ENCODE results near the gene CRYAA.
"Not testable (repeated sequence)": the region's sequence is repeated elsewhere in the genome, so short reads cannot be mapped to it uniquely, and the experiment has no call there.

Gene CRYAA

DNA sequence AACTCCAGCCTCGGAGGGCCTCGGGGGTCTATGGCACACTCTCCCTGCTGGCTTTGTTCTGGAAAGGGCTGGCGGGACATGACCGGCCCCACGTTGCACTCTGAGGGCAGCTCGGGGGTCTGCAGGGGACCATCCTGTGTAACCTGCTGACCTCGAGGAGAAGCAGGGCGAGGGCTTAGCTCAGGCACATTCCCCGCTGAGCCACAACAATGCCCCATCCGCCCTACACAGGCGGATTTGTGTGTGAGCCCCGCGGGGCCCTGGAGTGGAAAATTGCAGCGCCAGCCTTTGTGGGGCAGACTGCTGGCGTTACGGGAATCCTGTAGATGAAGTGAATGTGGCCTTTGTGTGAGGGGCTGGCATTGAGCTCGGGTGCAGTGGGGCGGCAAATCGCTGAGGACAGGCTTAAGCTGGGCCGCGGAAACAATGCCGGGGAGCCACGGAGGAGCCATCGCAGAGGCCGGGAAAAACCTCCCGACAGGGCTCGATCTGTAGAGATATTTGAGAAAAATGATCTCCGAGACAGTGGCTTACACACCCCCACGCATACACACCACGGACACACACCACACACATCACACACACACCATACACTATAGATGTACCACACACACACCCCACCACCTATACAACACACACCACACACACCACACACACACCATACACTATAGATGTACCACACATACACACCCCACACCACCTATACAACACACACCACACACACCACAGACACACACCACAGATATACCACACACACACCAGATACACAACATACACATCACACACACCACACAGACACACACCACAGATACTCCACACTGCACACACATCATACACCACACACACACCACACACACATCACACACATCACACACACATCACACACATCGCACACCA, 9.3 kb upstream of the CRYAA start:
- not testable (repeated sequence) for H2AFZ ChIP-seq (ENCODE audit: low read depth, low read length); H3K9ac ChIP-seq (ENCODE audit: low read length); H4K20me1 ChIP-seq (ENCODE audit: insufficient read depth, low read length); H3K79me2 ChIP-seq (ENCODE audit: low read length); H3K27me3 ChIP-seq (ENCODE audit: low read depth, low read length); H3K36me3 ChIP-seq (replicated peaks; ENCODE audit: low read depth, low read length); H3K9me3 ChIP-seq (ENCODE audit: insufficient read depth, low read length); H3K4me1 ChIP-seq (ENCODE audit: low read length)
- H3K27ac ChIP-seq (ENCODE audit: low read length), result peak overlapping the region; percentile 23; the same call in 1 of the 2 replicates
- H3K4me2 ChIP-seq (ENCODE audit: low read length), result peak overlapping the region; percentile 41; the same call in 1 of the 2 replicates
- H3K4me3 ChIP-seq (ENCODE audit: low read length), result peak overlapping the region; percentile 31; the same call in 1 of the 2 replicates

DNA sequence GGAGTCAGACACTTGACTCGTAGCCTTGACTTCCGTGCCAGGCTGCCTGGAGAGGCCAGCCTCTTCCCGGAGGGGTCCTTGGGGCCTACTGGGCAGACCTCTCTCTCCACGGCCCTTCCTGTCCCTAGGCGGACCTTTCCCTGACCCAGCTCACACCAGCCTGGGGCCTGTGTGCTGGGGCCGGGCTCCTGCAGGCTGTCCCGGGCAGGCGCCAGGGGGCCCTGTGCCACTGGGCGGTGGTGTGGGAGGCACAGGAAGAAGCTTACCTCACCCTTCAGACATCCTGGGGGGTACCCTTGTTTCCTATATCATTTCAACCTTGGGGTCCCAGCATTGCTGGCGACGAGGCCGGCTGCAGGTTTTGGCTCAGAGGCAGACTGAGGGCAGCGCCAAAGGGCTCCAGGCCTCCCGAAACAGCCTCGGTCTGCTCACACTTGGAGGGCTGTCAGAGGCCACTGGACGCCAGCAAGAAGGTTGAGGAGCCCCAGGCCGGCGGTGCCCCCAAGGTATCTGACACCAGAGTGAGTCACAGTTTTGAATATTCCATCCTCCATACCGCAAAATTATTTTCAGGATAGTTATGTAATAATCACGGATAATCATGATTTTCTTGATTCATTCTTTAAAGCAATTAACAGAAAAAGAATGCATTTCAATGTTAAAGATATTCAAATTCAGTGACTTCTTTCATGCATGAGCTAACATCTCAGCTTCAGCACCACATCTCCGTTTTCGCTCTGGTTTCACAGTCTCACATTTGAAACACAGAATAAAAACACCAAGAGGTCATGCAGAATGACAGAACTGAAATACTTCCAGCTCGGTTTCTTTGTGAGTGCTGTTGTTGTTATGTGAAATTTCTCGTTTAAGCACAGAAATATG, 6.7 kb upstream of the CRYAA start:
- not testable (repeated sequence) for H3K9ac ChIP-seq (ENCODE audit: low read length); H4K20me1 ChIP-seq (ENCODE audit: insufficient read depth, low read length); H3K27ac ChIP-seq (ENCODE audit: low read length); H3K4me2 ChIP-seq (ENCODE audit: low read length); H2AFZ ChIP-seq (ENCODE audit: low read depth, low read length); H3K36me3 ChIP-seq (replicated peaks; ENCODE audit: low read depth, low read length); H3K27me3 ChIP-seq (ENCODE audit: low read depth, low read length); H3K4me1 ChIP-seq (ENCODE audit: low read length); H3K79me2 ChIP-seq (ENCODE audit: low read length); H3K4me3 ChIP-seq (ENCODE audit: low read length); H3K9me3 ChIP-seq (ENCODE audit: insufficient read depth, low read length)

DNA sequence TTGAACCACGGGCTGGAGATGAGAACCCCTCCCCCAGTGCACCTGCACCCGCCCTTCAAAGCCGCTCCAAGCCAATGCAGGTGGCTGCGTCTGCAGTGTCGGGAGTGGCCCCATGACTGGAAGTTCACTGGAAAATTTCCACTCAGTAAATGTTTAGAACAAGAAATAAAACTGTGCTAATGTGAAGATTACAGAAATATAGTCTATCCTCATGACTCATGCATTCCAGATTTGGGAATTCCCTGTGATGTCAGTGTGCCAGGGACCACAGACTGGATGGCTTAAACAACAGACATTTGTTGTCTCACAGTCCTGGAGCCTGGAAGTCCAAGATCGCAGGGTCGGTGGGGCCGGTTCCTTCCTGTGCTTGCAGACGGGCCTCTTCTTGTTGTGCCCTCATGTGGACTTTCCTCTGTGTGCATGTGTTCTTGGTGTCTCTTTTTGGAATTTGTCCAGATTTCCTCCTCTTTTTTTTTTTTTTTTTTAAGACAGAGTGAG, 6.1 kb upstream of the CRYAA start:
- H4K20me1 ChIP-seq (ENCODE audit: insufficient read depth, low read length); H3K4me1 ChIP-seq (ENCODE audit: low read length); H3K4me2 ChIP-seq (ENCODE audit: low read length); H3K27me3 ChIP-seq (ENCODE audit: low read depth, low read length); H3K9me3 ChIP-seq (ENCODE audit: insufficient read depth, low read length); H3K36me3 ChIP-seq (replicated peaks; ENCODE audit: low read depth, low read length); H3K4me3 ChIP-seq (ENCODE audit: low read length); H3K79me2 ChIP-seq (ENCODE audit: low read length); H3K27ac ChIP-seq (ENCODE audit: low read length); H2AFZ ChIP-seq (ENCODE audit: low read depth, low read length); H3K9ac ChIP-seq (ENCODE audit: low read length): not testable (repeated sequence)

DNA sequence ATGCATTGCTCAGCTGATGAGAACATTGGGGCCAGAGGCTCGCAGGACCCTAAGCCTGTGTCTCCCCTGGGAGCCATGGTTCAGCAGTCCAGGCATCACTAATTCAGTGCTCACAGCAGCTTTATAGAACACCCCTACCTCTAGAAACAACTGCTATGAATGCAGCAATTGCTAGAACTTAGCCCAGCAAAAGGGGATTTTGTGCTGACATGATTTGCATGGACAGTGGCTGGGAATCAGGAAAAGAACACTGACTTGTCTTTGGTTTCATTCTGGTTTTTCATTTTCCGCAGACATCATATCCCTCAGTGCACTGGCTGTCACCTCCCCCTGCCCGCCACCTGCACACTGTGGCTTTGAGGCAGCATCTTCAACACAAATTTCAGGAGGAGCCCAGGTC, 4.0 kb upstream of the CRYAA start:
- H3K4me1 ChIP-seq (ENCODE audit: low read length); H3K79me2 ChIP-seq (ENCODE audit: low read length); H3K9me3 ChIP-seq (ENCODE audit: insufficient read depth, low read length); H4K20me1 ChIP-seq (ENCODE audit: insufficient read depth, low read length); H3K27me3 ChIP-seq (ENCODE audit: low read depth, low read length); H3K4me2 ChIP-seq (ENCODE audit: low read length); H3K9ac ChIP-seq (ENCODE audit: low read length); H3K27ac ChIP-seq (ENCODE audit: low read length); H2AFZ ChIP-seq (ENCODE audit: low read depth, low read length); H3K4me3 ChIP-seq (ENCODE audit: low read length); H3K36me3 ChIP-seq (replicated peaks; ENCODE audit: low read depth, low read length): not testable (repeated sequence)

DNA sequence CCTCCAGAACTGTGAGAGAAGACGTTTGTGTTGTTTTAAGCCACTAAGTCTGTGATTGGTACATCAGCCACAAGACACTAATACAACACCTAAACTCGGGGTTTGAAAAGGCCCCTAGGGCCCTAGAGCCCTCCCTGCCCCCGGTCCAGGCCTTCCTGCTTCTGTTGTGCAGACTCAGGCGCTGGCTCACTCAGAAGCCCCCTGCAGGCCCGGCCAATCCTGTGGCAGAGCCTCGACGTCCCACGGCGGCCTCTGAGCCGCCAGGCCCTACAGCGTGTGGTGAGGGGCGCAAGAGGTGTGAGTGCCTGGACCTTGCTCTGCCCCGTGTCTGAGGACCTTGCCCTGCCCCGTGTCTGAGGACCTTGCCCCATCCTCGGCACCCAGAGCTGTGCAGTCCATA, 3.1 kb upstream of the CRYAA start:
- not testable (repeated sequence) for H3K27me3 ChIP-seq (ENCODE audit: low read depth, low read length); H3K36me3 ChIP-seq (replicated peaks; ENCODE audit: low read depth, low read length); H3K4me2 ChIP-seq (ENCODE audit: low read length); H3K9ac ChIP-seq (ENCODE audit: low read length); H3K4me3 ChIP-seq (ENCODE audit: low read length); H2AFZ ChIP-seq (ENCODE audit: low read depth, low read length); H3K4me1 ChIP-seq (ENCODE audit: low read length); H4K20me1 ChIP-seq (ENCODE audit: insufficient read depth, low read length); H3K79me2 ChIP-seq (ENCODE audit: low read length); H3K9me3 ChIP-seq (ENCODE audit: insufficient read depth, low read length); H3K27ac ChIP-seq (ENCODE audit: low read length)

DNA sequence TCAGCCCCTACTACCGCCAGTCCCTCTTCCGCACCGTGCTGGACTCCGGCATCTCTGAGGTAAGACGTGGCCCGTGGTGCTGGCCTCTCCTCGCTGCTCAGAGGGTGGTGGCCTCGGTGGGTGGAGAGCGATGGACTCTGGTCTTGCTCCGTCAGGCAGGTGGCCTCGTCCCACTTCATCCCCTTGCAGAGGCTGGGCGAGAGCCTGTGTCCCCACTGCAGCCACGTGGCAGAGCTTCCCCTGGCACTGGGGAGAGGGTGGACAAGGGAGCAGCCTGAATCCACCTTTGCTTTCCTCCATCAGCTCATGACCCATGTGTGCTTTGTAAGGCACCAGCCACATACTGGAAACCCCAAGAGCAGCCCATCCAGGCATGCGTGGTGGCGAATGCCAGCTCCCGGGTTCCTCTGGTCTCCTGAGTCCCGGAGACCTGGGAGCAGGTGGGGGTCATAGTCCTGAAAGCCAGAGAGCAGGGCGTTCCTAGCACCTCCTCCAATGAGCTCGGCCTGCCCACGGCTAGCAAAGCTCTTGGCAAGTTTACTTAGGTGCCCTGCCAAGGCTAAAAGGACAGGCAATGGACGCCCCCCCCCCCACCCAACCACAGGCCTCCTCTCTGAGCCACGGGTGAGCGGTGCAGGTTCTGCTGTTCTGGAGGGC, 550 bp downstream of the CRYAA start:
- H3K4me3 ChIP-seq (ENCODE audit: low read length), result not testable (repeated sequence)

DNA sequence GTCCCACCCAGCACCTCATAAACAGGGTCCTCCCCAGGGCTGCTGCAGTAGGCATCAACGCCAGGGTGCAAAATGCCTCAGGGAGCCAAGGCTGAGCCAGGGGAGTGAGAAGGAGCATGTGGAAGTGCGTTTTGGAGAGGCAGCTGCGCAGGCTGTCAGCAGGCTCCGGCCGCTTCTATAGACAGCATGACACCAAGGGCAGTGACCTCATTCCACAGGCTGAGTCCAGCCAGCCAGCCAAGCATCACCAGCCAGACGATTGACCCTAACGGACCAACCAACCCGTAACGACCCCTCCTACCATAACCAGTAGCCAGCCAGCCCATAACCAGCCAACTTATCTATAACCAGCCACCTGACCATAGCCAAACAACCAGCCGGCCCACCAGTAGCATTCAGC, 1.1 kb downstream of the CRYAA start:
- not testable (repeated sequence) for H3K27me3 ChIP-seq (ENCODE audit: low read depth, low read length); H3K79me2 ChIP-seq (ENCODE audit: low read length); H3K9ac ChIP-seq (ENCODE audit: low read length)

More for the DNA sequence above, 550 bp downstream of the CRYAA start:
- H3K79me2 ChIP-seq (ENCODE audit: low read length); H3K9me3 ChIP-seq (ENCODE audit: insufficient read depth, low read length); H3K4me2 ChIP-seq (ENCODE audit: low read length); H4K20me1 ChIP-seq (ENCODE audit: insufficient read depth, low read length); H3K27ac ChIP-seq (ENCODE audit: low read length); H3K27me3 ChIP-seq (ENCODE audit: low read depth, low read length); H2AFZ ChIP-seq (ENCODE audit: low read depth, low read length); H3K9ac ChIP-seq (ENCODE audit: low read length); H3K4me1 ChIP-seq (ENCODE audit: low read length); H3K36me3 ChIP-seq (replicated peaks; ENCODE audit: low read depth, low read length): not testable (repeated sequence)

DNA sequence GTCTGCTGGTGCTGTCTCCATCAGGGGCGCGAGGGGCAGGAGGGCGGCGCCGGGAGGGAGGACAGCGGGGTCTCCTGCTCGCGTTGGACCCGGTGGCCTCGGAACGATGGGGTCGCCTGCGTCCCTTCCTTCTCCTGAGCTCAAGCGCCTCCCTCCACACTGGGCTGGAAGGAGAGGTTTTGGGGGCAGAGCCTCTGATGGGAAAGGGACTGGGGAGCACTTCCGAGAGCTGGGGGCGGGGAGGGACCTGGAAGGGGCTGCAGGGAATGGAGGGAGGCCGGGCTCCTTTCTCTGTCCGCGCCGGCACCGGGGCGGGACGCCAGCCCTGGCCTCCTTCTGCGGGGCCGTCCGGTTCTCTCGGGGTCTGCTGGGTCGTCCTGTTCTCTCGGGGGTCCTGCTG, 4.0 kb downstream of the CRYAA start:
- H3K4me2 ChIP-seq (ENCODE audit: low read length); H3K9me3 ChIP-seq (ENCODE audit: insufficient read depth, low read length); H3K4me3 ChIP-seq (ENCODE audit: low read length); H4K20me1 ChIP-seq (ENCODE audit: insufficient read depth, low read length); H3K27ac ChIP-seq (ENCODE audit: low read length); H3K4me1 ChIP-seq (ENCODE audit: low read length); H2AFZ ChIP-seq (ENCODE audit: low read depth, low read length); H3K36me3 ChIP-seq (replicated peaks; ENCODE audit: low read depth, low read length); H3K79me2 ChIP-seq (ENCODE audit: low read length); H3K9ac ChIP-seq (ENCODE audit: low read length); H3K27me3 ChIP-seq (ENCODE audit: low read depth, low read length): not testable (repeated sequence)

More for the DNA sequence above, 1.1 kb downstream of the CRYAA start:
- H3K36me3 ChIP-seq (replicated peaks; ENCODE audit: low read depth, low read length); H3K4me3 ChIP-seq (ENCODE audit: low read length); H3K4me2 ChIP-seq (ENCODE audit: low read length); H4K20me1 ChIP-seq (ENCODE audit: insufficient read depth, low read length); H3K27ac ChIP-seq (ENCODE audit: low read length); H3K9me3 ChIP-seq (ENCODE audit: insufficient read depth, low read length); H3K4me1 ChIP-seq (ENCODE audit: low read length); H2AFZ ChIP-seq (ENCODE audit: low read depth, low read length): not testable (repeated sequence)

DNA sequence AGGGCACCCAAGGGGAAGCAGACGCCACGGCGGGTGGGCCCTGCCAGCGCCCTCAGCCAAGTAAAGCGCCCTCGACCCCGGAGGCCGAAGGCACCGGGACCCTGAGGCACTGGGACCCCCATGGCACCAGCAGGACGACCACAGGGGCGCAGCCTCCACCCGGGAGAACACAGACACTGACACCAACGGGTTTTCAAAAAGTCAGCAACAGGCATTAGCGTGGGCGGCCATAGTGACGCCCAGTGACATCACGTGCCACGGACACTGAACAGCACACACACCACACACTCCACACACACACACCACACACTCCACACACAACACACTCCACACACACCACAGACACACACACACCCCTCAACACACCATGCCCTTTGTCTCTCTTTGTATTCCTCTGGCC, 4.6 kb downstream of the CRYAA start:
- H3K4me1 ChIP-seq (ENCODE audit: low read length); H3K4me2 ChIP-seq (ENCODE audit: low read length); H3K9ac ChIP-seq (ENCODE audit: low read length); H2AFZ ChIP-seq (ENCODE audit: low read depth, low read length); H3K4me3 ChIP-seq (ENCODE audit: low read length); H4K20me1 ChIP-seq (ENCODE audit: insufficient read depth, low read length); H3K9me3 ChIP-seq (ENCODE audit: insufficient read depth, low read length); H3K79me2 ChIP-seq (ENCODE audit: low read length); H3K27me3 ChIP-seq (ENCODE audit: low read depth, low read length); H3K36me3 ChIP-seq (replicated peaks; ENCODE audit: low read depth, low read length); H3K27ac ChIP-seq (ENCODE audit: low read length): not testable (repeated sequence)

All from OCI-LY3 (cell line).